ENCODE data around the gene ZNF385C.

GRCh38 chr17:42002175-42002791, 96.0 kb downstream of the ZNF385C start:
- TF ChIP-seq, protein P1, sequence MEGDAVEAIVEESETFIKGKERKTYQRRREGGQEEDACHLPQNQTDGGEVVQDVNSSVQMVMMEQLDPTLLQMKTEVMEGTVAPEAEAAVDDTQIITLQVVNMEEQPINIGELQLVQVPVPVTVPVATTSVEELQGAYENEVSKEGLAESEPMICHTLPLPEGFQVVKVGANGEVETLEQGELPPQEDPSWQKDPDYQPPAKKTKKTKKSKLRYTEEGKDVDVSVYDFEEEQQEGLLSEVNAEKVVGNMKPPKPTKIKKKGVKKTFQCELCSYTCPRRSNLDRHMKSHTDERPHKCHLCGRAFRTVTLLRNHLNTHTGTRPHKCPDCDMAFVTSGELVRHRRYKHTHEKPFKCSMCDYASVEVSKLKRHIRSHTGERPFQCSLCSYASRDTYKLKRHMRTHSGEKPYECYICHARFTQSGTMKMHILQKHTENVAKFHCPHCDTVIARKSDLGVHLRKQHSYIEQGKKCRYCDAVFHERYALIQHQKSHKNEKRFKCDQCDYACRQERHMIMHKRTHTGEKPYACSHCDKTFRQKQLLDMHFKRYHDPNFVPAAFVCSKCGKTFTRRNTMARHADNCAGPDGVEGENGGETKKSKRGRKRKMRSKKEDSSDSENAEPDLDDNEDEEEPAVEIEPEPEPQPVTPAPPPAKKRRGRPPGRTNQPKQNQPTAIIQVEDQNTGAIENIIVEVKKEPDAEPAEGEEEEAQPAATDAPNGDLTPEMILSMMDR (conservative IDR thresholded peaks at IDR 0.05; ENCODE audit: low read length), result no peak
- TF ChIP-seq EZH2phosphoT487 (IDR thresholded peaks at IDR 0.05; ENCODE audit: borderline replicate concordance, low read depth, low read length), result no peak

All from OCI-LY7 (cell line).